HG02678 (cell line): ENCODE results near the gene ARHGAP31.
"Not testable (repeated sequence)": the region's sequence is repeated elsewhere in the genome, so short reads cannot be mapped to it uniquely, and the experiment has no call there.

Experiments
- ATAC-seq: cut with Tn5 transposase; IDR thresholded peaks from one replicate; pipeline ENCODE4 v1.9.1; 2021; ENCODE audit warnings: mild to moderate bottlenecking, moderate library complexity; ENCODE audit not compliant: unreplicated experiment

Gene ARHGAP31

GRCh38 chr3:119294696-119295671 is 801 bp downstream of the ARHGAP31 start:
- ATAC-seq = peak; percentile 26

- no peak for ATAC-seq
Measured at GRCh38 chr3:119295816-119296726, 1.9 kb downstream of the ARHGAP31 start.

GRCh38 chr3:119296727-119297122 is 2.5 kb downstream of the ARHGAP31 start:
- ATAC-seq = no peak

GRCh38 chr3:119297169-119297568 is 3.0 kb downstream of the ARHGAP31 start:
- no peak for ATAC-seq

- ATAC-seq = no peak
Measured at GRCh38 chr3:119298565-119298941, 4.4 kb downstream of the ARHGAP31 start.

- no peak for ATAC-seq
Measured at GRCh38 chr3:119300991-119301391, 6.8 kb downstream of the ARHGAP31 start.

GRCh38 chr3:119301662-119302061 is 7.5 kb downstream of the ARHGAP31 start:
- no peak for ATAC-seq

GRCh38 chr3:119302697-119303551 is 8.7 kb downstream of the ARHGAP31 start:
- ATAC-seq = peak; percentile 63

- ATAC-seq = no peak
Measured at GRCh38 chr3:119304201-119304713, 10.1 kb downstream of the ARHGAP31 start.

- no peak for ATAC-seq
Measured at GRCh38 chr3:119305286-119305685, 11.1 kb downstream of the ARHGAP31 start.

- ATAC-seq = not testable (repeated sequence)
Measured at GRCh38 chr3:119306378-119306777, 12.2 kb downstream of the ARHGAP31 start.

GRCh38 chr3:119308355-119308754 is 14.2 kb downstream of the ARHGAP31 start:
- no peak for ATAC-seq

- ATAC-seq = no peak
Measured at GRCh38 chr3:119309591-119309990, 15.4 kb downstream of the ARHGAP31 start.

- no peak for ATAC-seq
Measured at GRCh38 chr3:119310071-119310470, 15.9 kb downstream of the ARHGAP31 start.

GRCh38 chr3:119311081-119311925 is 17.1 kb downstream of the ARHGAP31 start:
- ATAC-seq = no peak

GRCh38 chr3:119313461-119313860 is 19.3 kb downstream of the ARHGAP31 start:
- no peak for ATAC-seq

- no peak for ATAC-seq
Measured at GRCh38 chr3:119314821-119315220, 20.6 kb downstream of the ARHGAP31 start.

GRCh38 chr3:119315600-119316312 is 21.6 kb downstream of the ARHGAP31 start:
- ATAC-seq = no peak

GRCh38 chr3:119316313-119316670 is 22.1 kb downstream of the ARHGAP31 start:
- no peak for ATAC-seq
